Measurements from ENCODE around the gene EIF4G3.
"Not testable (repeated sequence)": the region's sequence is repeated elsewhere in the genome, so short reads cannot be mapped to it uniquely, and the experiment has no call there.

The EIF4G3 gene

GRCh38 chr1:21065851-21066250 lies 110.8 kb downstream of the EIF4G3 start:
- no peak for DNase-seq (ENCODE audit: low read depth)

GRCh38 chr1:21064057-21064456 lies 112.6 kb downstream of the EIF4G3 start:
- no peak for DNase-seq (ENCODE audit: low read depth)

GRCh38 chr1:21060523-21060922 lies 116.2 kb downstream of the EIF4G3 start:
- DNase-seq (ENCODE audit: low read depth): no peak

- no peak for DNase-seq (ENCODE audit: low read depth)
These were observed 117.7 kb downstream of the EIF4G3 start for GRCh38 chr1:21059021-21059420.

- DNase-seq (ENCODE audit: low read depth): no peak
These were observed 118.5 kb downstream of the EIF4G3 start for GRCh38 chr1:21058035-21058793.

GRCh38 chr1:21053189-21053928 lies 123.3 kb downstream of the EIF4G3 start:
- not testable (repeated sequence) for DNase-seq (ENCODE audit: low read depth)

GRCh38 chr1:21052034-21052433 lies 124.7 kb downstream of the EIF4G3 start:
- DNase-seq (ENCODE audit: low read depth): no peak

GRCh38 chr1:21051177-21051825 lies 125.4 kb downstream of the EIF4G3 start:
- no peak for DNase-seq (ENCODE audit: low read depth)

GRCh38 chr1:21050031-21050430 lies 126.7 kb downstream of the EIF4G3 start:
- no peak for DNase-seq (ENCODE audit: low read depth)

GRCh38 chr1:21048462-21048861 lies 128.2 kb downstream of the EIF4G3 start:
- no peak for DNase-seq (ENCODE audit: low read depth)

- no peak for DNase-seq (ENCODE audit: low read depth)
These were observed 130.6 kb downstream of the EIF4G3 start for GRCh38 chr1:21046132-21046531.

GRCh38 chr1:21045351-21045750 lies 131.3 kb downstream of the EIF4G3 start:
- DNase-seq (ENCODE audit: low read depth): no peak

- no peak for DNase-seq (ENCODE audit: low read depth)
These were observed 133.6 kb downstream of the EIF4G3 start for GRCh38 chr1:21042929-21043605.

- DNase-seq (ENCODE audit: low read depth): no peak
These were observed 135.2 kb downstream of the EIF4G3 start for GRCh38 chr1:21041541-21041940.

GRCh38 chr1:21037091-21037490 lies 139.6 kb downstream of the EIF4G3 start:
- DNase-seq (ENCODE audit: low read depth): no peak

- no peak for DNase-seq (ENCODE audit: low read depth)
These were observed 140.9 kb downstream of the EIF4G3 start for GRCh38 chr1:21035794-21036193.

- DNase-seq (ENCODE audit: low read depth): no peak
These were observed 141.7 kb downstream of the EIF4G3 start for GRCh38 chr1:21034725-21035628.

GRCh38 chr1:21032741-21033140 lies 144.0 kb downstream of the EIF4G3 start:
- no peak for DNase-seq (ENCODE audit: low read depth)

GRCh38 chr1:21030181-21030580 lies 146.5 kb downstream of the EIF4G3 start:
- DNase-seq (ENCODE audit: low read depth): no peak

- DNase-seq (ENCODE audit: low read depth): no peak
These were observed 148.1 kb downstream of the EIF4G3 start for GRCh38 chr1:21028520-21029145.

GRCh38 chr1:21027805-21028204 lies 148.9 kb downstream of the EIF4G3 start:
- DNase-seq (ENCODE audit: low read depth): no peak
